Neural progenitor cell (in vitro differentiated cells): ENCODE data around the gene THAP9. TPM values are rescaled to one million over a fixed set of nuclear protein-coding genes. Genes with fewer than 3 reads are reported as not detected.

Experiments
- DNase-seq: peaks from one replicate; pipeline ENCODE4 v3.0.0-alpha.2; 2016; ENCODE audit warnings: low spot score
- H2AFZ ChIP-seq: fragments of 200-600 bp; sonication (generic); replicated peaks from 2 replicates; pipeline ENCODE4 v1.6.1; 2016; ENCODE audit warnings: antibody characterized with exemption
- H3F3A ChIP-seq: fragments of 200-600 bp; sonication (generic); 2 replicates; pipeline ENCODE4 v1.6.1; 2016; ENCODE audit warnings: antibody characterized with exemption, low read depth
- H3K27ac ChIP-seq: fragments of 200-600 bp; sonication (generic); 2 replicates; pipeline ENCODE4 v1.5.1; 2016; ENCODE audit warnings: mild to moderate bottlenecking
- H3K27me3 ChIP-seq: fragments of 200-600 bp; sonication (generic); 2 replicates; pipeline ENCODE4 v1.6.1; 2016; ENCODE audit warnings: mild to moderate bottlenecking, moderate library complexity
- H3K36me3 ChIP-seq: fragments of 200-600 bp; sonication (generic); 2 replicates; pipeline ENCODE4 v1.5.1; 2016
- H3K4me1 ChIP-seq: fragments of 200-600 bp; sonication (generic); 2 replicates; pipeline ENCODE4 v1.6.1; 2016; ENCODE audit warnings: mixed run types
- H3K4me2 ChIP-seq: fragments of 200-600 bp; sonication (generic); 2 replicates; pipeline ENCODE4 v1.6.1; 2016
- H3K4me3 ChIP-seq: fragments of 200-600 bp; sonication (generic); 2 replicates; pipeline ENCODE4 v1.5.1; 2016
- H3K79me2 ChIP-seq: fragments of 200-600 bp; sonication (generic); 2 replicates; pipeline ENCODE4 v1.6.1; 2016; ENCODE audit warnings: low read depth
- H3K9ac ChIP-seq: fragments of 200-600 bp; sonication (generic); 2 replicates; pipeline ENCODE4 v1.6.1; 2016
- H3K9me3 ChIP-seq: fragments of 200-600 bp; sonication (generic); 2 replicates; pipeline ENCODE4 v1.5.1; 2016; ENCODE audit warnings: low read depth
- H4K20me1 ChIP-seq: fragments of 200-600 bp; sonication (generic); 2 replicates; pipeline ENCODE4 v1.6.1; 2016; ENCODE audit warnings: low read depth
- H3K27ac Mint-ChIP-seq: 3 replicates; pipeline ENCODE4 v1.8.0; 2021; ENCODE audit warnings: mixed read lengths
- H3K27me3 Mint-ChIP-seq: 2 replicates; pipeline ENCODE4 v1.8.0; 2022; ENCODE audit warnings: low read depth, mild to moderate bottlenecking, inconsistent platforms, moderate library complexity, mixed read lengths; ENCODE audit not compliant: insufficient read depth
- H3K36me3 Mint-ChIP-seq: 3 replicates; pipeline ENCODE4 v1.8.0; 2021; ENCODE audit warnings: mixed read lengths
- H3K4me1 Mint-ChIP-seq: 3 replicates; pipeline ENCODE4 v1.8.0; 2021; ENCODE audit warnings: mixed read lengths
- H3K4me3 Mint-ChIP-seq: 3 replicates; pipeline ENCODE4 v1.8.0; 2021; ENCODE audit warnings: mild to moderate bottlenecking, moderate library complexity, mixed read lengths
- H3K9me3 Mint-ChIP-seq: 3 replicates; pipeline ENCODE4 v1.8.0; 2020; ENCODE audit warnings: mixed read lengths
- CTCF ChIP-seq: fragments of 200-600 bp; sonication (generic); IDR thresholded peaks from 2 replicates; pipeline ENCODE4 v1.5.1; 2017; ENCODE audit warnings: antibody characterized with exemption, mild to moderate bottlenecking
- EZH2 ChIP-seq: fragments of 200-600 bp; sonication (generic); IDR thresholded peaks from 2 replicates; pipeline ENCODE4 v1.6.1; 2017; ENCODE audit warnings: antibody characterized with exemption, mild to moderate bottlenecking, moderate library complexity
- EZH2phosphoT487 ChIP-seq: fragments of 200-600 bp; sonication (generic); IDR thresholded peaks from 2 replicates; pipeline ENCODE4 v1.6.1; 2017; ENCODE audit warnings: antibody characterized with exemption
- total RNA-seq: library from RNA; depleted of rRNA; stranded (reverse); fragments of >200 nt; gene quantifications from 2 replicates; pipeline ENCODE4 v1.2.3, GENCODE V29; 2015; ENCODE audit warnings: low replicate concordance

Gene THAP9
- total RNA-seq, 1 donor from 2014 or later = 78.7 TPM

GRCh38 chr4:82901183-82901718 lies 716 bp downstream of the THAP9 start:
- H3F3A ChIP-seq = peaks cover 22% of the 10 kb centered on the region
- TF ChIP-seq EZH2phosphoT487 (no peak), EZH2 (no peak)
- Mint-ChIP-seq H3K36me3 (peaks cover 11% of the 10 kb centered on the region), H3K4me3 (no peak overlapping the region), H3K9me3 (no peaks in the 10 kb centered on the region), H3K27ac (no peak overlapping the region), H3K4me1 (peaks cover 23% of the 10 kb centered on the region), H3K27me3 (no peaks in the 10 kb centered on the region)
- peaks cover 37% of the 10 kb centered on the region for H4K20me1 ChIP-seq
- peak overlapping the region; percentile 98 for H3K4me3 ChIP-seq
- peak overlapping the region; percentile 98 for H3K27ac ChIP-seq
- peaks cover 81% of the 10 kb centered on the region for H3K79me2 ChIP-seq
- H3K4me2 ChIP-seq = peak overlapping the region; percentile 94
- H2AFZ ChIP-seq = peak overlapping the region; percentile 98
- DNase-seq = no peak
- H3K9me3 ChIP-seq = no peaks in the 10 kb centered on the region
- H3K36me3 ChIP-seq = peaks cover 6% of the 10 kb centered on the region
- peak overlapping the region; percentile 89 for H3K9ac ChIP-seq
- no peaks in the 10 kb centered on the region for H3K27me3 ChIP-seq
- peaks cover 19% of the 10 kb centered on the region for H3K4me1 ChIP-seq

GRCh38 chr4:82903737-82904136 lies 3.2 kb downstream of the THAP9 start:
- TF ChIP-seq EZH2phosphoT487 (no peak), CTCF (no peak), EZH2 (no peak)
- H3K9me3 Mint-ChIP-seq = no peaks in the 10 kb centered on the region
- no peaks in the 10 kb centered on the region for H3K27me3 ChIP-seq
- no peak overlapping the region for H3K9ac ChIP-seq
- H3K4me1 Mint-ChIP-seq = peaks cover 7% of the 10 kb centered on the region
- peaks cover 22% of the 10 kb centered on the region for H3F3A ChIP-seq
- H3K36me3 Mint-ChIP-seq = peaks cover 6% of the 10 kb centered on the region
- H2AFZ ChIP-seq = no peak overlapping the region
- H4K20me1 ChIP-seq = peaks cover 12% of the 10 kb centered on the region
- H3K4me3 Mint-ChIP-seq = no peak overlapping the region
- peaks cover 24% of the 10 kb centered on the region for H3K36me3 ChIP-seq
- DNase-seq = no peak
- no peak overlapping the region for H3K4me3 ChIP-seq
- H3K9me3 ChIP-seq = no peaks in the 10 kb centered on the region
- no peak overlapping the region for H3K27ac Mint-ChIP-seq
- H3K4me2 ChIP-seq = no peak overlapping the region
- no peaks in the 10 kb centered on the region for H3K27me3 Mint-ChIP-seq
- peaks cover 56% of the 10 kb centered on the region for H3K79me2 ChIP-seq
- no peaks in the 10 kb centered on the region for H3K4me1 ChIP-seq
- no peak overlapping the region for H3K27ac ChIP-seq

- no peak overlapping the region for H3K4me3 Mint-ChIP-seq
- Histone ChIP-seq H3K79me2 (peaks cover 41% of the 10 kb centered on the region), H3K27ac (no peak overlapping the region)
Measured at GRCh38 chr4:82905205-82905604, 4.7 kb downstream of the THAP9 start.

More at GRCh38 chr4:82905205-82905604, 4.7 kb downstream of the THAP9 start:
- H3K4me1 ChIP-seq = no peaks in the 10 kb centered on the region
- Mint-ChIP-seq H3K27me3 (no peaks in the 10 kb centered on the region), H3K9me3 (no peaks in the 10 kb centered on the region), H3K4me1 (peaks cover 2% of the 10 kb centered on the region), H3K36me3 (peaks cover 6% of the 10 kb centered on the region), H3K27ac (no peak overlapping the region)
- no peak overlapping the region for H2AFZ ChIP-seq
- TF ChIP-seq EZH2 = no peak
- TF ChIP-seq CTCF = no peak
- no peak for TF ChIP-seq EZH2phosphoT487
- DNase-seq = no peak
- H3K9ac ChIP-seq = no peak overlapping the region
- H3F3A ChIP-seq = peaks cover 16% of the 10 kb centered on the region
- H4K20me1 ChIP-seq = no peaks in the 10 kb centered on the region
- H3K27me3 ChIP-seq = no peaks in the 10 kb centered on the region
- no peak overlapping the region for H3K4me3 ChIP-seq
- H3K36me3 ChIP-seq = peaks cover 27% of the 10 kb centered on the region
- no peaks in the 10 kb centered on the region for H3K9me3 ChIP-seq
- no peak overlapping the region for H3K4me2 ChIP-seq
